HL-60 (cell line): Measurements from ENCODE around the gene CERKL.

Experiments used
- DNase-seq, 2 experiments: peaks; one replicate each; pipeline ENCODE4 v3.0.0-alpha.2; 2010 to 2020; ENCODE audit warnings: low read depth in 1 of 2, low spot score in 1 of 2
- H3K27ac ChIP-seq: fragments of 250-450 bp; sonication (Bioruptor Pico); replicated peaks from 2 replicates; pipeline ENCODE4 v1.5.1; 2020; ENCODE audit warnings: mild to moderate bottlenecking, moderate library complexity
- H3K27me3 ChIP-seq: fragments of 250-450 bp; sonication (Bioruptor Pico); 2 replicates; pipeline ENCODE4 v1.5.1; 2021; ENCODE audit warnings: mild to moderate bottlenecking, moderate library complexity; ENCODE audit not compliant: insufficient read depth, poor library complexity, severe bottlenecking
- H3K4me3 ChIP-seq: replicated peaks from 2 replicates; pipeline ENCODE4 v1.5.1; 2011; ENCODE audit warnings: mild to moderate bottlenecking, control low read depth, low read length; ENCODE audit not compliant: insufficient read depth
- GABPA ChIP-seq: IDR thresholded peaks from 2 replicates; pipeline ENCODE4 v1.6.1; 2012; ENCODE audit warnings: low read depth
- POLR2AphosphoS5 ChIP-seq: IDR thresholded peaks from 2 replicates; pipeline ENCODE4 v1.6.1; 2012; ENCODE audit warnings: low read depth
- SPI1 ChIP-seq: IDR thresholded peaks from 2 replicates; pipeline ENCODE4 v1.6.1; 2012; ENCODE audit warnings: low read depth, mild to moderate bottlenecking, borderline replicate concordance
- TF ChIP-seq, protein P1 (sequence below): IDR thresholded peaks from 2 replicates; pipeline ENCODE4 v1.6.1; 2012; ENCODE audit warnings: low read depth; ENCODE audit not compliant: insufficient replicate concordance
- TF ChIP-seq, protein P2 (sequence below): IDR thresholded peaks from one replicate; pipeline ENCODE4 v1.5.1; 2011; ENCODE audit warnings: low read length, control low read depth, inconsistent platforms; ENCODE audit not compliant: insufficient read depth

Gene CERKL

DNA sequence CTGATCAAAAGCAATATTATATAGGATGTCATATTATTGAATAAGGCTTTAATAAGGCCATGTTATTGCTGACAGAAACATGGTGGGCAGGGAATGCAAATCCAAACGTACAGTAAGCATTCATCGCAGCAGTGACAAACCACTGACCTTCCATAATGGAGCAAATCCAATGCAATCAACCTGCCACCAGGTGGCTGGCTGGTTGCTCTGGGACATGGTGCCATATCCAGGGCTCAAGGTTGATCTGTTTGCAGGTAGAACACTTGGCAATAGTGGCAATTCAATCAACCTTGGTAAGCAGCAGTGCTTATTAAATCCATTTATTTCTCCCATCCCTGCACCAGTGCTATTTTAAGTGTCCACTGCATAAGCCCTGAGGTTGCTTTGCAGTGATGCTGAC is 75.4 kb downstream of the CERKL start:
- no peak overlapping the region for H3K4me3 ChIP-seq
- no peak overlapping the region for H3K27ac ChIP-seq
- TF ChIP-seq, protein P1, sequence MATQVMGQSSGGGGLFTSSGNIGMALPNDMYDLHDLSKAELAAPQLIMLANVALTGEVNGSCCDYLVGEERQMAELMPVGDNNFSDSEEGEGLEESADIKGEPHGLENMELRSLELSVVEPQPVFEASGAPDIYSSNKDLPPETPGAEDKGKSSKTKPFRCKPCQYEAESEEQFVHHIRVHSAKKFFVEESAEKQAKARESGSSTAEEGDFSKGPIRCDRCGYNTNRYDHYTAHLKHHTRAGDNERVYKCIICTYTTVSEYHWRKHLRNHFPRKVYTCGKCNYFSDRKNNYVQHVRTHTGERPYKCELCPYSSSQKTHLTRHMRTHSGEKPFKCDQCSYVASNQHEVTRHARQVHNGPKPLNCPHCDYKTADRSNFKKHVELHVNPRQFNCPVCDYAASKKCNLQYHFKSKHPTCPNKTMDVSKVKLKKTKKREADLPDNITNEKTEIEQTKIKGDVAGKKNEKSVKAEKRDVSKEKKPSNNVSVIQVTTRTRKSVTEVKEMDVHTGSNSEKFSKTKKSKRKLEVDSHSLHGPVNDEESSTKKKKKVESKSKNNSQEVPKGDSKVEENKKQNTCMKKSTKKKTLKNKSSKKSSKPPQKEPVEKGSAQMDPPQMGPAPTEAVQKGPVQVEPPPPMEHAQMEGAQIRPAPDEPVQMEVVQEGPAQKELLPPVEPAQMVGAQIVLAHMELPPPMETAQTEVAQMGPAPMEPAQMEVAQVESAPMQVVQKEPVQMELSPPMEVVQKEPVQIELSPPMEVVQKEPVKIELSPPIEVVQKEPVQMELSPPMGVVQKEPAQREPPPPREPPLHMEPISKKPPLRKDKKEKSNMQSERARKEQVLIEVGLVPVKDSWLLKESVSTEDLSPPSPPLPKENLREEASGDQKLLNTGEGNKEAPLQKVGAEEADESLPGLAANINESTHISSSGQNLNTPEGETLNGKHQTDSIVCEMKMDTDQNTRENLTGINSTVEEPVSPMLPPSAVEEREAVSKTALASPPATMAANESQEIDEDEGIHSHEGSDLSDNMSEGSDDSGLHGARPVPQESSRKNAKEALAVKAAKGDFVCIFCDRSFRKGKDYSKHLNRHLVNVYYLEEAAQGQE, result no peak
- TF ChIP-seq GABPA (no peak), POLR2AphosphoS5 (no peak), SPI1 (no peak)
- TF ChIP-seq, protein P2, sequence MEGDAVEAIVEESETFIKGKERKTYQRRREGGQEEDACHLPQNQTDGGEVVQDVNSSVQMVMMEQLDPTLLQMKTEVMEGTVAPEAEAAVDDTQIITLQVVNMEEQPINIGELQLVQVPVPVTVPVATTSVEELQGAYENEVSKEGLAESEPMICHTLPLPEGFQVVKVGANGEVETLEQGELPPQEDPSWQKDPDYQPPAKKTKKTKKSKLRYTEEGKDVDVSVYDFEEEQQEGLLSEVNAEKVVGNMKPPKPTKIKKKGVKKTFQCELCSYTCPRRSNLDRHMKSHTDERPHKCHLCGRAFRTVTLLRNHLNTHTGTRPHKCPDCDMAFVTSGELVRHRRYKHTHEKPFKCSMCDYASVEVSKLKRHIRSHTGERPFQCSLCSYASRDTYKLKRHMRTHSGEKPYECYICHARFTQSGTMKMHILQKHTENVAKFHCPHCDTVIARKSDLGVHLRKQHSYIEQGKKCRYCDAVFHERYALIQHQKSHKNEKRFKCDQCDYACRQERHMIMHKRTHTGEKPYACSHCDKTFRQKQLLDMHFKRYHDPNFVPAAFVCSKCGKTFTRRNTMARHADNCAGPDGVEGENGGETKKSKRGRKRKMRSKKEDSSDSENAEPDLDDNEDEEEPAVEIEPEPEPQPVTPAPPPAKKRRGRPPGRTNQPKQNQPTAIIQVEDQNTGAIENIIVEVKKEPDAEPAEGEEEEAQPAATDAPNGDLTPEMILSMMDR, result no peak
- H3K27me3 ChIP-seq, result no peaks in the 10 kb centered on the region
- DNase-seq, result no peak

DNA sequence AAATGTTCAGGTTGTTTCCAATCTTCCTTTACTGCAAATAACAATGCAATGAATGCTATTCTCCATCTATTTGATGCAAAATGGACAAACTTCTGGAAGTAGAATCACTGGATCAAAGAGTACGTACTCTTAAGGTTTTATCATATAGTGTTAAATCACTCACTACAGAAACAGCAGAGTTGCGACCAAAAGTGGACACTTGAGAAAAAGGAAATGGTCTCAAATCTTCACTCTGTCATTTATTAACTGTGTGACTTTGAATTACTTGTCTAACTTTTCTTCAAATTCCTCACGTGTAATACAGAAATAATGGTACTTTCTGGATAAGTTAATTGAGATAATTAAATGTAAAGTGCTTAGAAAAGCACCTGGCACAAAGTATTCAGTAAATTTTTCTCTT is 78.1 kb downstream of the CERKL start:
- TF ChIP-seq, protein P1, result no peak
- TF ChIP-seq POLR2AphosphoS5 (no peak), GABPA (no peak), SPI1 (no peak)
- TF ChIP-seq, protein P2, result no peak
- Histone ChIP-seq H3K27me3 (no peaks in the 10 kb centered on the region), H3K27ac (no peak overlapping the region), H3K4me3 (no peak overlapping the region)
- no peak for DNase-seq

DNA sequence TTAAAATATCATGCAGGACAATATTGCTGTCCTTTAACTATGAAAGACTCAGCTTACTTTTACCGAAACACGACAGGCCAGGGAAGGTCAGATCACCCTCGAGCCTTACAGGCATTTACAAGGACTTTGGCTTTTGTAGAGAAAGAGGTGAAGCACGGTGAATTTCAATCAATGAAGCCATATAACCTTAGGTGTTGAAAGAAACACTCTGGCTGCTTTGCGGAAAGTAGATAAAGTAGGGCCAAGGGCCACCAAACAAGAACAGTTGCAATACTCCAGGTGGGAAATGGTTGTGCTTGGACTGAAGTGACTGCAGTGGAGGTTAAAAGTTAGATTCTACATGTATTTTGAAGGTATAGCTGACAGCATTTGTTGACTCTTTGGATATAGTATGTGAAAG is 80.5 kb downstream of the CERKL start:
- H3K4me3 ChIP-seq, result no peak overlapping the region
- no peaks in the 10 kb centered on the region for H3K27me3 ChIP-seq
- H3K27ac ChIP-seq, result no peak overlapping the region
- no peak for DNase-seq
- TF ChIP-seq POLR2AphosphoS5 (no peak), GABPA (no peak), SPI1 (no peak)
- TF ChIP-seq, protein P1, result no peak
- TF ChIP-seq, protein P2, result no peak
